CD8-positive, alpha-beta memory T cell (primary cell): Measurements from ENCODE around the gene TEX29. TPM values are rescaled to one million over a fixed set of nuclear protein-coding genes. Genes with fewer than 3 reads are reported as not detected.

ENCODE experiments used
- CTCF ChIA-PET: fragments of 350-600 bp; sonication (Branson Sonifier 250); formaldehyde crosslinking; loops from one replicate; lab custom pipeline; 2021; ENCODE audit warnings: antibody characterized with exemption; lab: Charles Lee
- POLR2A ChIA-PET: fragments of 350-600 bp; sonication (Branson Sonifier 250); formaldehyde crosslinking; loops from one replicate; lab custom pipeline; 2021; ENCODE audit warnings: antibody characterized with exemption; lab: Charles Lee
- DNase-seq, 5 donors: peaks; one replicate each; pipeline versions ENCODE4 v3.0.0 to v3.0.0-alpha.2; 2020 to 2022; ENCODE audit warnings: mixed read lengths in 1 of 5
- H3K27ac ChIP-seq: one replicate; pipeline ENCODE4 v1.7.0; 2013; ENCODE audit warnings: low read depth, mild to moderate bottlenecking, low read length, moderate library complexity
- H3K27me3 ChIP-seq: 2 replicates; pipeline ENCODE4 v1.7.0; 2013; ENCODE audit warnings: low read length, mild to moderate bottlenecking; ENCODE audit not compliant: insufficient read depth, poor library complexity, severe bottlenecking
- H3K36me3 ChIP-seq: 2 replicates; pipeline ENCODE4 v1.7.0; 2013; ENCODE audit warnings: mild to moderate bottlenecking, low read length, moderate library complexity; ENCODE audit not compliant: insufficient read depth
- H3K4me1 ChIP-seq: 2 replicates; pipeline ENCODE4 v1.7.0; 2013; ENCODE audit warnings: mild to moderate bottlenecking, low read length, moderate library complexity; ENCODE audit not compliant: insufficient read depth
- H3K4me3 ChIP-seq: 2 replicates; pipeline ENCODE4 v1.7.0; 2013; ENCODE audit warnings: mild to moderate bottlenecking, low read length
- H3K9me3 ChIP-seq: 2 replicates; pipeline ENCODE4 v1.7.0; 2013; ENCODE audit warnings: mild to moderate bottlenecking, low read length
- H3K27ac Mint-ChIP-seq, 8 donors: one replicate each; pipeline ENCODE4 v1.8.0; 2020 to 2021; ENCODE audit warnings: mixed read lengths in 8 of 8, mild to moderate bottlenecking in 6 of 8, inconsistent platforms in 3 of 8, moderate library complexity in 3 of 8
- H3K27me3 Mint-ChIP-seq, 2 donors: one replicate each; pipeline ENCODE4 v1.8.0; 2020 to 2021; ENCODE audit warnings: mixed read lengths in 2 of 2, mild to moderate bottlenecking in 1 of 2, moderate library complexity in 1 of 2
- H3K36me3 Mint-ChIP-seq, 3 donors: one replicate each; pipeline ENCODE4 v1.8.0; 2020 to 2021; ENCODE audit warnings: mixed read lengths in 3 of 3, inconsistent platforms in 1 of 3, mild to moderate bottlenecking in 1 of 3
- H3K4me1 Mint-ChIP-seq, 3 donors: one replicate each; pipeline ENCODE4 v1.8.0; 2020 to 2021; ENCODE audit warnings: mixed read lengths in 3 of 3, inconsistent platforms in 1 of 3, mild to moderate bottlenecking in 1 of 3
- H3K4me3 Mint-ChIP-seq, 7 donors: one replicate each; pipeline ENCODE4 v1.8.0; 2020 to 2021; ENCODE audit warnings: mixed read lengths in 7 of 7, mild to moderate bottlenecking in 6 of 7, moderate library complexity in 4 of 7, inconsistent platforms in 2 of 7
- H3K9me3 Mint-ChIP-seq, 5 donors: one replicate each; pipeline ENCODE4 v1.8.0; 2020 to 2022; ENCODE audit warnings: mixed read lengths in 5 of 5, mild to moderate bottlenecking in 3 of 5, moderate library complexity in 2 of 5, inconsistent platforms in 1 of 5
- polyA plus RNA-seq: library from polyadenylated mRNA; unstranded; fragments of 300-500 nt; fragmentation: Illumina TruSeq; gene quantifications from one replicate; pipeline ENCODE4 v1.2.3, GENCODE V29; 2021
- total RNA-seq, 2 experiments: library from RNA; stranded (reverse); gene quantifications; one replicate each; pipeline ENCODE4 v1.2.3, GENCODE V29; 2021

The TEX29 gene
- total and polyA plus RNA-seq, 3 experiments from 2014 or later: not detected

DNA sequence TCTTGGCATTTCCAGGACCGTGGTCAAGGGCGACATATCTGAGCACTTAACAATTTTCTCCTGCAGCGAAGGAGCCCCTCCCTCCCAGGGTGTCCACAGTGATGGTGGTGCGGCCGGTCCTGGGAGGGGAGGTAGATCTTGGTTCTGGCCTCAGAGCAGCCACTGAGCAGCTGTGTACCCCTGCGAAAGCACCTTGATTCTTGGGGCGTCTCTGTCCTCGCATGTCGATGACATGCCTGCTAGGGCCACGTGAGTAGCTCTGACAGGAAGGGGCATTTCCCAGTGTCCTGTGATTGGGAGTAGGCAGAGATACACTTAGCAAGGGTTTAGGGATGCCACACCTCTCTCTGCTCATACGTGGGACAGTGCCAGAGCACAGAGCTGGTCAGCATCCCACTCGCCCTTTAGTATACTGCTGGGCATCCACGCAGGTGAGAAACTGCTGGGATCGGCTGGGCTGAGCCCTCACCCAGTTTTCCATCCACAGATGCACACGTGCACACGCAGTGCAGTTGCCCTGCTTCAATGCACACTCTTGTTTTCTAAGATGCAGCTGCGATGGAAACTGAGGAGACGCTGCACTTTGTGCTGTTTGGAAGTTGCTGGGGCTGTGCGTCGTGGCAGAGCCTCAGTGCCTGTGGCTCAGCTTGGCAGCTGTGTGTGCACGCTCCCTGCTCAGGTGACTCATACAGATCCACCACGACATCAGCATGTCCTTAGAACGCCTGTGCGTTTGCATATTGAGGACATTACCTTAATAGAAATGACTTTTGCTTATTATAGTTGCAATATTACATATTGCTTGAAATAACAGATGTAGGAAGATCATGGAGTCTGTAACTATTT, 66.8 kb downstream of the TEX29 start:
- H3K27ac Mint-ChIP-seq: no peak overlapping the region
- ChIA-PET CTCF (no interaction called here), POLR2A (no interaction called here)
- H3K4me3 ChIP-seq: no peak overlapping the region
- DNase-seq: no peak
- H3K36me3 Mint-ChIP-seq: no peaks in the 10 kb centered on the region
- H3K4me1 Mint-ChIP-seq: peaks cover 5 to 24% (median 13%) of the 10 kb centered on the region in 3 donors
- no peaks in the 10 kb centered on the region for H3K36me3 ChIP-seq
- peaks cover 38% of the 10 kb centered on the region for H3K4me1 ChIP-seq
- no peak overlapping the region for H3K4me3 Mint-ChIP-seq
- H3K9me3 ChIP-seq: no peaks in the 10 kb centered on the region
- peaks cover 6 to 35% of the 10 kb centered on the region in 2 donors for H3K27me3 Mint-ChIP-seq
- H3K9me3 Mint-ChIP-seq: no peaks in the 10 kb centered on the region
- H3K27ac ChIP-seq: no peak overlapping the region
- H3K27me3 ChIP-seq: no peaks in the 10 kb centered on the region

DNA sequence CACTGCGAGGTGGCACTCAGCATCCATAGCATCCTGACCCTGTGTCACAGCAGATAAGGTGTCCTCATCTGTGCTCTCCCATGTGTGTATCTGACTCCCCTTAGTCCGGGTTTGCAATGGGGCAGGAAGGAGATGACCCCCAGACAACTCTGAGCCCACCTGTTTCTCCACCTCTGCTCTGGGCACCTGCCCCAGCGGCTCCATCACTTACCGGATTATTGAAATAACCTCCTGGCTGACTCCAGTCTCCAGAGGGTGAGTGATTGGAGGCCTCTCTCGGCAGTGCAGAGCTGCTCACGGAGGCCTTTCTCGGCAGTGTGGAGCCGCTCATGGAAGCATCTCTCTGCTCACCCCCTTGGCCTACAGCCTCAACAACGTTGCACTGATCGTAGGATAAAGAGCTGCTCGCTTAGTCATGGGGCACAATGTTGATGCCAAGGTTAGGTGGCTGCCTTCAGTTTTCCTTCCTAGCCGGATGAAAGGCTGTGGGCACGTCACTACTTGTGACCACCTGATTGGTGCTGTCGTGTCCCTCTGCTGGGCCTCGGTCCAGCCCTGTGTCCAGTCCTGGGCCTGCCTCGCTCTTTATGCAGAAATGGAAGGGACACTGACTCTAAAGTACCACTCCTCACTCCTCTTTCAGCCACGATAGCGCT, 67.6 kb downstream of the TEX29 start:
- Mint-ChIP-seq H3K27ac (no peak overlapping the region), H3K4me1 (peaks cover 5 to 24% (median 13%) of the 10 kb centered on the region in 3 donors), H3K9me3 (no peaks in the 10 kb centered on the region), H3K27me3 (peaks cover 5 to 33% of the 10 kb centered on the region in 2 donors), H3K36me3 (no peaks in the 10 kb centered on the region), H3K4me3 (no peak overlapping the region)
- POLR2A ChIA-PET: no interaction called here
- CTCF ChIA-PET: no interaction called here
- no peak for DNase-seq
- Histone ChIP-seq H3K4me1 (peaks cover 38% of the 10 kb centered on the region), H3K9me3 (no peaks in the 10 kb centered on the region), H3K27me3 (no peaks in the 10 kb centered on the region), H3K36me3 (no peaks in the 10 kb centered on the region), H3K4me3 (no peak overlapping the region), H3K27ac (no peak overlapping the region)

DNA sequence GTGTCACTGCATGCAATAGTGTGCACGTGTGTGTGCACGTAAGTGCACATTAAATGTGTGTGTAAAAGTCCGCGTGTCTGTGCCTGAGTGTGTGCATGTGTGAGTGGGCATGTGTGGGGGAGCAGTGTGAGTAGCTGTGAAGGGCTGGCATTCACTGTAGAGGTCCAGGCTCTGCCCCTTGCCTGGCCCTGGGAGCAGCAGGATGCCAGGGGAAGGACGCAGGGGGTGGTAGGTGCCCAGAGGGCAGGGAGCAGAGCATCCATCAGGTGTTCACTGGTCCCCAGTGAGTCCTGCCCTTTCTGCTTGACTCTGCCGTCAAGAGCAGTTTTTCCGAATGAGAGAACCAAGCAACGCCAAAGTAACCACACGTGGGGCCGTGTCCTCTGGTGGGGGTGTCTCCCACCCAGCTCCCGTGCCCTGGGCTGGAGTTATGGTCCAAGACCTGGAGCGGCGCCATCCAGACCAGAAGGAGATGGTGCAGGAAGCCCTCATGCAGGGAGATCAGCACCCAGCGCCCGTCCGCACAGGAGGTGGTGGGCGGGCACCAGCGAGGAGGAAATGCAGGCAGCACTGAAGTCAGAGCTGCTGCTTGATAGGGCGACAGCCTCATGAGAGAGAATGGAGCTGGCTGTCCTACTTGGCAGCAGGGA, 68.5 kb downstream of the TEX29 start:
- no peak overlapping the region for H3K27ac Mint-ChIP-seq
- Histone ChIP-seq H3K4me3 (no peak overlapping the region), H3K9me3 (no peaks in the 10 kb centered on the region), H3K36me3 (no peaks in the 10 kb centered on the region), H3K4me1 (peaks cover 30% of the 10 kb centered on the region), H3K27ac (no peak overlapping the region), H3K27me3 (no peaks in the 10 kb centered on the region)
- peak in 1 of 5 donors; percentile 27 for DNase-seq
- peaks cover 5 to 27% of the 10 kb centered on the region in 2 donors for H3K27me3 Mint-ChIP-seq
- H3K36me3 Mint-ChIP-seq: no peaks in the 10 kb centered on the region
- peaks cover 5 to 23% (median 10%) of the 10 kb centered on the region in 3 donors for H3K4me1 Mint-ChIP-seq
- ChIA-PET CTCF (no interaction called here), POLR2A (no interaction called here)
- peak overlapping the region in 2 of 7 donors; percentile 17 to 33 for H3K4me3 Mint-ChIP-seq
- H3K9me3 Mint-ChIP-seq: no peaks in the 10 kb centered on the region

DNA sequence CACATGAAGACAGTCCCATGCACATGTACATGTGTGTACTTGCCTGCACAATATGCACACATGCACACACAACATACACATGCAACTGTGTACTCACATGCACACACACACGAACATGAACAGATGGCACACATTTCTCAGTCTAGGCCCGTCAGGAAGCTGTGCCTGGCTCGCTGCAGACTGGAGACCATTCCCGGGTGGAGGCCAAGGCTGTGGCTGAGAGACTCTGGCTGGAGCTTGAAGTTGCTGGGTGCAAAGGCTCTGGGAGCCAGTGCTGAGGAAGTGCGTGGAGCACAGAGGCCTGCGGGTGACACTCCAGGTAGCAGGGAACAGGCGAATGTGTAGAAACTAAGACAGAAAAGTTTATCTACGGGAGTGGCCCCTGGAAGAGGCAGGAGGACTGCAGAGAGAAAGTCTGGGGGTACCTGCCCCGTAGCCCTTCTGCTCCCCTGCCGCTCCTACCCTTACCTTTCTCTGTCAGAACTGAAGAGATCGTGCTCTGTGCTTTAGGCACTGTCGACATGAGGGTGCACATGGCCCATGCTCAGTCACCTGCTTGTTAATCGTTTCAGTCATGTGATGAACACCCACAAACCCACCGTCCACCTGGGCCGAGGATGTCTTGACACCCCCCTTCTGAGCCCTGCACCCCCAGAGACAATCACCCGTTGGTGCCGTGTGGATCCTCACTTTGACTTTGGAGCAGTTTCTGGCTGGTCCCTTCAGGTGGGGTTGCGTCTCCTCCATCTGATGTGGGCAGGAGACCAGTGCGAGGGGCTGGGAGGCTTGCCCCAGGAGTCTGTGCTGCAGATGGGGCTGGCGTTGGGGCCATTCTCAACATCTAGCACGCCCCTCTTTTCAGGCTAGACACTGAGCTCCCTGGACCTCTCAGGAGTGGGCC, 69.4 kb downstream of the TEX29 start:
- POLR2A ChIA-PET: no interaction called here
- CTCF ChIA-PET: no interaction called here

DNA sequence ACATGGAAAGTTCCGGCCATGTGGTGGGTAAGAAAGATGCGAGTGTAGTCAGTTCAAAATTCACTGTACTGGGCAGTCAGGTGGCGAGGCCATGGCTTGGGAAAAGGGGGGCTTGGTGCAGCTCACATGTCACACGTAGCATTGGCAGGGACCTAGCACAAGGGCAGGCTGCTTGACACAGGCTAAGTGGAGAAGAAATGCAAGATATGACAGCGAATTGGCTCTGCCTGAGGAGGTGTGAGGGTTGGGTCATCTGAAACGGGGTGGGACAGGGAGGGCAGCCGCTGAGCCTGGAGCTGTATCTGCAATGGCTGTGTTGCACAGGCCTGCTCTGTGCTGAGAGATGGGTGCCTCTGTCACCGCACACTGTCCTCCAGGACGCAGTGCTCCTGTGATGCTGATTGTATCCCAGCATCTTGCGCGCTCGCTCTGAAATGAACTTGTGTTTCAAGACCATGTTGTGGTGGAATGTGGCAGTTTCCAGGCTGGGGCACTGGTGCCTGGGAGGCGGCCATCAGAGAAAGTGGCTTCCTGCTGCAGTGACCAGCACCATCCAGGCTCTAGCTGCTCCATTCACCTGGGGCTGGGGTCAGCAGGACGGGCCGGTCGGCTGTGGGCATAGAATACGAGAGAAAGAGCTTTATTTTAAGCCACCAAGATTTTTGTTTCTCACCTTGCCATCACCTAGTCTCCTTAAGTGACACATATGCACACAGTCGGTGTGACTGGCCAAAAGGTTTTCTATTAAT, 70.3 kb downstream of the TEX29 start:
- no peaks in the 10 kb centered on the region for H3K27me3 ChIP-seq
- ChIA-PET CTCF (no interaction called here), POLR2A (no interaction called here)
- Mint-ChIP-seq H3K4me1 (peaks cover 0 to 12% (median 2%) of the 10 kb centered on the region in 3 donors), H3K9me3 (no peaks in the 10 kb centered on the region), H3K27ac (peak overlapping the region in 1 of 8 donors; percentile 14), H3K4me3 (no peak overlapping the region), H3K27me3 (peaks cover 5 to 18% of the 10 kb centered on the region in 2 donors), H3K36me3 (no peaks in the 10 kb centered on the region)
- peaks cover 15% of the 10 kb centered on the region for H3K4me1 ChIP-seq
- H3K9me3 ChIP-seq: no peaks in the 10 kb centered on the region
- H3K36me3 ChIP-seq: no peaks in the 10 kb centered on the region
- no peak overlapping the region for H3K4me3 ChIP-seq
- no peak for DNase-seq
- no peak overlapping the region for H3K27ac ChIP-seq

More for the DNA sequence above, 69.4 kb downstream of the TEX29 start:
- Mint-ChIP-seq H3K27ac (no peak overlapping the region), H3K4me1 (peaks cover under 1 to 14% (median 4%) of the 10 kb centered on the region in 3 donors), H3K27me3 (peaks cover 5 to 18% of the 10 kb centered on the region in 2 donors), H3K36me3 (no peaks in the 10 kb centered on the region), H3K4me3 (no peak overlapping the region), H3K9me3 (no peaks in the 10 kb centered on the region)
- Histone ChIP-seq H3K27me3 (no peaks in the 10 kb centered on the region), H3K9me3 (no peaks in the 10 kb centered on the region), H3K27ac (no peak overlapping the region), H3K4me1 (peaks cover 23% of the 10 kb centered on the region), H3K4me3 (no peak overlapping the region), H3K36me3 (no peaks in the 10 kb centered on the region)
- DNase-seq: no peak

- H3K9me3 ChIP-seq: no peaks in the 10 kb centered on the region
- no peaks in the 10 kb centered on the region for H3K27me3 ChIP-seq
- no peaks in the 10 kb centered on the region for H3K36me3 Mint-ChIP-seq
- H3K4me1 ChIP-seq: peaks cover 14% of the 10 kb centered on the region
- H3K27ac ChIP-seq: no peak overlapping the region
- ChIA-PET CTCF (no interaction called here), POLR2A (no interaction called here)
- no peaks in the 10 kb centered on the region for H3K9me3 Mint-ChIP-seq
- H3K4me1 Mint-ChIP-seq: peaks cover 0 to 12% (median 2%) of the 10 kb centered on the region in 3 donors
- H3K27me3 Mint-ChIP-seq: peaks cover 5 to 17% of the 10 kb centered on the region in 2 donors
- H3K4me3 Mint-ChIP-seq: no peak overlapping the region
- no peak overlapping the region for H3K27ac Mint-ChIP-seq
- no peak for DNase-seq
- no peak overlapping the region for H3K4me3 ChIP-seq
- H3K36me3 ChIP-seq: no peaks in the 10 kb centered on the region
Measured at GRCh38 chr13:111392486-111392885, 72.0 kb downstream of the TEX29 start.

DNA sequence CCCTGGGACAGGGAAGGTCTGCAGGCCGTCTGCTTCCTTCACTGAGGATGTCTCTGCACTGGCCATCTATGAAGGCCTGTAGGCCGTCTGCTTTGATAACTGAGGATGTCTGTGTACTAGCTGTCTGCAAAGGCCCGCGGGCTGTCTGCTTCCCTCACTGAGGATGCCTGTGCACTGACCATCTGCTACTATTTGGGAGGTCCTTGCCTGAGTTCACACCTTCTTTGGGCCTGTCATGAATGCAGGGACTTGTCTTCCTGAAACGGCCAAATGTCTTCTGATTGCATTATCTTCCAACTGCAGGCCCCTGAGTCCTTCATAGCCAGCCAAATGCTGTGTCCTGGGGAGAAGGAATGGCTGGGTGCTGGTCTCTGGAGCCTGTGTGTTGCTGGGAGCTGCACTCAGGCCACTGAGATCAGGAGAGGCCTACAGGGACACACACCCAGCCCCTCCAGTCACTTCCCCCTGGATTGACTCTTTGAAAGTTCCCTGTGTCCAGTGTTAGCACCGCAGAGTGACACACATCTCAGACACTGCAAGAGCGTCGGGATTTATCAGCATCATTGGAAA, 72.9 kb downstream of the TEX29 start:
- CTCF ChIA-PET: no interaction called here
- H3K27ac ChIP-seq: no peak overlapping the region
- Mint-ChIP-seq H3K36me3 (no peaks in the 10 kb centered on the region), H3K27me3 (peaks cover 6 to 12% of the 10 kb centered on the region in 2 donors), H3K4me3 (no peak overlapping the region), H3K4me1 (peaks cover 0 to 12% (median 2%) of the 10 kb centered on the region in 3 donors), H3K27ac (no peak overlapping the region), H3K9me3 (no peaks in the 10 kb centered on the region)
- no peaks in the 10 kb centered on the region for H3K9me3 ChIP-seq
- H3K4me3 ChIP-seq: no peak overlapping the region
- no peak for DNase-seq
- no peaks in the 10 kb centered on the region for H3K27me3 ChIP-seq
- no peaks in the 10 kb centered on the region for H3K36me3 ChIP-seq
- POLR2A ChIA-PET: no interaction called here
- peaks cover 14% of the 10 kb centered on the region for H3K4me1 ChIP-seq
